Measurements from ENCODE around the gene HTRA1.

DNA sequence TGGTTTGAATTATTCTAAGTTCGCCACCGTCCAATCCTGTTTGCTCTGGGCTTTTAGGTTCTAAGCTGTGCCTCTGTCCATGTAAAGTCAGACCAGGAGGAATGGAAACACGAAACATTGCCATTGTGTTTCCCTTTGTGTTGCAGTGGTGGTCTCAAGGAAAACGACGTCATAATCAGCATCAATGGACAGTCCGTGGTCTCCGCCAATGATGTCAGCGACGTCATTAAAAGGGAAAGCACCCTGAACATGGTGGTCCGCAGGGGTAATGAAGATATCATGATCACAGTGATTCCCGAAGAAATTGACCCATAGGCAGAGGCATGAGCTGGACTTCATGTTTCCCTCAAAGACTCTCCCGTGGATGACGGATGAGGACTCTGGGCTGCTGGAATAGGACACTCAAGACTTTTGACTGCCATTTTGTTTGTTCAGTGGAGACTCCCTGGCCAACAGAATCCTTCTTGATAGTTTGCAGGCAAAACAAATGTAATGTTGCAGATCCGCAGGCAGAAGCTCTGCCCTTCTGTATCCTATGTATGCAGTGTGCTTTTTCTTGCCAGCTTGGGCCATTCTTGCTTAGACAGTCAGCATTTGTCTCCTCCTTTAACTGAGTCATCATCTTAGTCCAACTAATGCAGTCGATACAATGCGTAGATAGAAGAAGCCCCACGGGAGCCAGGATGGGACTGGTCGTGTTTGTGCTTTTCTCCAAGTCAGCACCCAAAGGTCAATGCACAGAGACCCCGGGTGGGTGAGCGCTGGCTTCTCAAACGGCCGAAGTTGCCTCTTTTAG is 52.9 kb downstream of the HTRA1 start:
- TF ChIP-seq, protein P1, sequence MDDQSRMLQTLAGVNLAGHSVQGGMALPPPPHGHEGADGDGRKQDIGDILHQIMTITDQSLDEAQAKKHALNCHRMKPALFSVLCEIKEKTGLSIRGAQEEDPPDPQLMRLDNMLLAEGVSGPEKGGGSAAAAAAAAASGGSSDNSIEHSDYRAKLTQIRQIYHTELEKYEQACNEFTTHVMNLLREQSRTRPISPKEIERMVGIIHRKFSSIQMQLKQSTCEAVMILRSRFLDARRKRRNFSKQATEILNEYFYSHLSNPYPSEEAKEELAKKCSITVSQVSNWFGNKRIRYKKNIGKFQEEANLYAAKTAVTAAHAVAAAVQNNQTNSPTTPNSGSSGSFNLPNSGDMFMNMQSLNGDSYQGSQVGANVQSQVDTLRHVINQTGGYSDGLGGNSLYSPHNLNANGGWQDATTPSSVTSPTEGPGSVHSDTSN (IDR thresholded peaks at IDR 0.05; ENCODE audit: insufficient replicate concordance, low read depth, low read length): no peak
- TF ChIP-seq, protein P2, sequence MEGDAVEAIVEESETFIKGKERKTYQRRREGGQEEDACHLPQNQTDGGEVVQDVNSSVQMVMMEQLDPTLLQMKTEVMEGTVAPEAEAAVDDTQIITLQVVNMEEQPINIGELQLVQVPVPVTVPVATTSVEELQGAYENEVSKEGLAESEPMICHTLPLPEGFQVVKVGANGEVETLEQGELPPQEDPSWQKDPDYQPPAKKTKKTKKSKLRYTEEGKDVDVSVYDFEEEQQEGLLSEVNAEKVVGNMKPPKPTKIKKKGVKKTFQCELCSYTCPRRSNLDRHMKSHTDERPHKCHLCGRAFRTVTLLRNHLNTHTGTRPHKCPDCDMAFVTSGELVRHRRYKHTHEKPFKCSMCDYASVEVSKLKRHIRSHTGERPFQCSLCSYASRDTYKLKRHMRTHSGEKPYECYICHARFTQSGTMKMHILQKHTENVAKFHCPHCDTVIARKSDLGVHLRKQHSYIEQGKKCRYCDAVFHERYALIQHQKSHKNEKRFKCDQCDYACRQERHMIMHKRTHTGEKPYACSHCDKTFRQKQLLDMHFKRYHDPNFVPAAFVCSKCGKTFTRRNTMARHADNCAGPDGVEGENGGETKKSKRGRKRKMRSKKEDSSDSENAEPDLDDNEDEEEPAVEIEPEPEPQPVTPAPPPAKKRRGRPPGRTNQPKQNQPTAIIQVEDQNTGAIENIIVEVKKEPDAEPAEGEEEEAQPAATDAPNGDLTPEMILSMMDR (IDR thresholded peaks at IDR 0.05 in 2 of 3, conservative IDR thresholded peaks at IDR 0.05 in 1 of 3; ENCODE audit: control insufficient read depth in 2 of 3, extremely low read depth in 1 of 3, insufficient read depth in 1 of 3, low read depth in 3 of 3, low read length in 3 of 3): no peak
- TF ChIP-seq, protein P3, sequence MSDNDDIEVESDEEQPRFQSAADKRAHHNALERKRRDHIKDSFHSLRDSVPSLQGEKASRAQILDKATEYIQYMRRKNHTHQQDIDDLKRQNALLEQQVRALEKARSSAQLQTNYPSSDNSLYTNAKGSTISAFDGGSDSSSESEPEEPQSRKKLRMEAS (IDR thresholded peaks at IDR 0.05; ENCODE audit: low read depth, low read length): no peak
- no peak for TF ChIP-seq CREB1 (IDR thresholded peaks at IDR 0.05; ENCODE audit: low read depth)
- no peak for TF ChIP-seq YY1 (IDR thresholded peaks at IDR 0.05; ENCODE audit: low read depth, low read length)
- TF ChIP-seq ZNF24 (IDR thresholded peaks at IDR 0.05): no peak

Measured in GM12878 (cell line).